K562 (cell line): Measurements from ENCODE around the gene BET1L. TPM values are rescaled to one million over a fixed set of nuclear protein-coding genes. Genes with fewer than 3 reads are reported as not detected.

Source experiments
- CBX2 ChIP-seq: fragments of 200-600 bp; sonication (generic); IDR thresholded peaks from one replicate; pipeline ENCODE4 v1.6.1; 2012; ENCODE audit warnings: mild to moderate bottlenecking, low read length, inconsistent platforms; ENCODE audit not compliant: insufficient read depth, poor library complexity, severe bottlenecking
- CHD7 ChIP-seq: fragments of 200-600 bp; sonication (generic); IDR thresholded peaks from one replicate; pipeline ENCODE4 v1.6.1; 2012; ENCODE audit warnings: mild to moderate bottlenecking, low read depth, low read length, inconsistent platforms
- PTRF ChIP-seq: fragments of 450-650 bp; IDR thresholded peaks from 2 replicates; pipeline ENCODE4 v1.6.1; 2016; ENCODE audit warnings: mild to moderate bottlenecking, missing genetic modification characterization, missing compliant biosample characterization
- TBL1XR1 ChIP-seq, 2 experiments: IDR thresholded peaks; 2 replicates each; pipeline ENCODE4 v1.6.1; 2012; ENCODE audit warnings: improper control_type of control experiment in 2 of 2, low read length in 2 of 2, mild to moderate bottlenecking in 1 of 2
- polyA plus RNA-seq, 8 experiments: library from polyadenylated mRNA; depleted of rRNA in 4 of 8; stranded (reverse) in 5 of 8; unstranded in 3 of 8; fragments of >200 nt; fragmentation: Nextera tagmentation in 2 of 8; fragmentation: Illumina TruSeq in 1 of 8; extraction: Ambion mirVana in 2 of 8; extraction: Trizol in 1 of 8; gene quantifications; 2 replicates each; pipeline versions ENCODE4 v1.2.1 to v1.2.3, GENCODE V29; 2011 to 2014; ENCODE audit warnings: inconsistent platforms in 1 of 8, missing spikeins in 1 of 8
- total RNA-seq, 7 experiments: library from RNA; depleted of rRNA in 6 of 7; stranded (reverse); fragments of >200 nt in 6 of 7; fragmentation: Illumina TruSeq in 2 of 7; extraction: Trizol in 2 of 7; gene quantifications; 2 replicates each; pipeline versions ENCODE4 v1.2.1 to v1.2.3, GENCODE V29; 2011 to 2021; ENCODE audit warnings: low replicate concordance in 1 of 7

BET1L gene
- total and polyA plus RNA-seq, 9 of the 15 experiments (the other 6 are each of a cell fraction or from before 2014, with no cell fraction given), result 9.9 to 69.1 (median 19.9) TPM

GRCh38 chr11:210803-211180 lies 3.6 kb upstream of the BET1L start (continued):
- TF ChIP-seq CHD7 (no peak), TBL1XR1 (IDR thresholded peaks at IDR 0.05; ENCODE audit: low read length in 2 of 2) (no peak), CBX2 (no peak), PTRF (tag) (no peak)
